ENCODE measurements around the gene PLEKHA7.
A peak's percentile ranks its signal among the peaks of the same experiment; 100 is the strongest.

- no peak for TF ChIP-seq CTCF (IDR thresholded peaks at IDR 0.05 in 2 of 3, conservative IDR thresholded peaks at IDR 0.05 in 1 of 3; ENCODE audit: borderline replicate concordance in 1 of 3, insufficient read depth in 1 of 3, low read depth in 2 of 3, low read length in 2 of 3)
- no peak for TF ChIP-seq POLR2A (IDR thresholded peaks at IDR 0.05; ENCODE audit: borderline replicate concordance, extremely low read depth, insufficient read depth, insufficient read length)
- TF ChIP-seq SP1 (IDR thresholded peaks at IDR 0.05; ENCODE audit: low read depth), result no peak
- no peak for TF ChIP-seq SIN3A (IDR thresholded peaks at IDR 0.05; ENCODE audit: low read depth)
- TF ChIP-seq POLR2AphosphoS5 (IDR thresholded peaks at IDR 0.05; ENCODE audit: low read depth, low read length), result peak; percentile 20; the same call in 1 of the 2 replicates
- TF ChIP-seq ZNF274 (IDR thresholded peaks at IDR 0.05; ENCODE audit: low read depth, low read length), result no peak
Observed at GRCh38 chr11:16779436-16779835, 234.8 kb downstream of the PLEKHA7 start.
